Stimulated activated CD4-positive, alpha-beta T cell treated with anti-CD3 and anti-CD28 coated beads, Interleukin-4, amount 100 ng/mL, for 24 hours (primary cell): ENCODE data around the gene SGTB.
"Not testable (repeated sequence)": the region's sequence is repeated elsewhere in the genome, so short reads cannot be mapped to it uniquely, and the experiment has no call there.

Experiments
- DNase-seq: peaks from one replicate; pipeline ENCODE4 v3.0.0-alpha.2; 2020

Gene SGTB

GRCh38 chr5:65732046-65732445 lies 10.1 kb upstream of the SGTB start:
- DNase-seq: not testable (repeated sequence)

GRCh38 chr5:65730910-65731309 lies 9.0 kb upstream of the SGTB start:
- DNase-seq: no peak

- no peak for DNase-seq
Measured at GRCh38 chr5:65728218-65728617, 6.3 kb upstream of the SGTB start.

GRCh38 chr5:65727491-65728156 lies 5.7 kb upstream of the SGTB start:
- DNase-seq: no peak

DNA sequence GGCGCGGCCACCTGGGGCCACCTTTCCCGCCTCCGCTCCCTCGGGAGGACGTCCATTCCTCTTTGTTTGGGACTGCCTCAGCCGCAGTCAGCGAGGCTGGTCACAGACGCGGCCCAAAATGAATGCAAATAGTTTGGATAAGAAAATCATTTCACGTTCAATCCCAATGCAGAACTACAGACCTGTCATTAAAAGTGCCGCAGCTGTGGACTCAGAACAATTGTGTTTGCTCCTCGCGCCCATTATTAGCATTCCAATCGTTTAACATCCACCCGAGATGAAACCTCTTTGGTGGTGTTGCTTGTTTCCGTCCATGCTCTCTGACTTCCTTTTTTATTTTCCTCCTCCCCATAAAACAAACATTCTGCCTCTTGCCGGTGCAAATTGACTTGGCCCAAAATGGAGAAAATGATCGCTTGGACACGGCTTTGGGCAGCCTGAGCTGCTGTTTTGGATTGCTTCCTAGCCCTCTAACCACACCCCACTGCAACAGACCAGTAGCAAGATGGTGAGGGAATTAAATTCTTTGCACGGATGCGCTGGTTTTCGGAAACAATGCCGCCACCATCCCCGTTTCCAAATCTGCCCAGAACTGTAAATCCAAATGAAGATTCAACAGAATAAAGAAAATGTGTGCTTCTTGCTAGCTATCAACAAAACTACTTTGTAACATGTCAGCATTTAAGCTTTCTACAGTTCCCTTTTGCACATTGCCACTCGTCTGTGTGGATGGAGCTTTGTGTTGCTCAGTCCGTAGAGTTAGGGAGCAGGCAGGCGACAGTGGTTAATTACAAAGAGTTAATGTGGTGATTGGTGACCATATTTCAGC lies 880 bp upstream of the SGTB start:
- no peak for DNase-seq

DNA sequence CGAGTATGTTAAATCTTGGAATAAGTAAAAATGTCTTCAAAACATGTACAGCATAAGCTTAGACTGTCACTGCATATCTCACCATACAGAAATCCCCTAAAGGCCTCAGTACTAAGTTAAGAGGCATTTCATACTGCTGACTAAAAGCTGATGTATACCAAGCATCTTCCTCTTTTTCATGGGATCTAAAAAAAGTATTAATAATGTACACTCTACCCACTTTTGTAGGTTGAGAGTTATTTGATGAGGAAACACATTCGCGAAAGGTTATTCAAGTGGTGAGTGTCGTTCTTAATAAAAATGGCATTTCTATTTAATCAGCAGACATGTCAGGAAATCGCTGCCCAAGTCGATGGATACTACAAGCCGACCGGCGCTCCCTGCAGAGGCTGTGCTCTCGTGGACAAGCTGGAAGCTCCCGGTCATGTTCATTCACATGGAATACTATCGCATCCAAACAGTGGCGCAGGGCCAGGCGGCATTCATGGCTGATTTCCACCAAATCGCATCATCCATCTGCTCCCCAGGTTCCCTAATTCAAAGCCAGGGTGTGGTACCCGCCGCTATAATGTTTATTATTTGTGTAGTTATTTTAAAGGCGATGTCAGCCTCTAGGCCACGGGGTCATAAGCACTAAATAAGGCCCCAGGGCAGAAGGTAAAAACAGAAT lies 724 bp downstream of the SGTB start:
- peak; percentile 18 for DNase-seq

- DNase-seq: no peak
Measured at GRCh38 chr5:65718576-65719310, 3.2 kb downstream of the SGTB start.

- no peak for DNase-seq
Measured at GRCh38 chr5:65708145-65708544, 13.8 kb downstream of the SGTB start.

GRCh38 chr5:65707663-65708062 lies 14.2 kb downstream of the SGTB start:
- no peak for DNase-seq

DNA sequence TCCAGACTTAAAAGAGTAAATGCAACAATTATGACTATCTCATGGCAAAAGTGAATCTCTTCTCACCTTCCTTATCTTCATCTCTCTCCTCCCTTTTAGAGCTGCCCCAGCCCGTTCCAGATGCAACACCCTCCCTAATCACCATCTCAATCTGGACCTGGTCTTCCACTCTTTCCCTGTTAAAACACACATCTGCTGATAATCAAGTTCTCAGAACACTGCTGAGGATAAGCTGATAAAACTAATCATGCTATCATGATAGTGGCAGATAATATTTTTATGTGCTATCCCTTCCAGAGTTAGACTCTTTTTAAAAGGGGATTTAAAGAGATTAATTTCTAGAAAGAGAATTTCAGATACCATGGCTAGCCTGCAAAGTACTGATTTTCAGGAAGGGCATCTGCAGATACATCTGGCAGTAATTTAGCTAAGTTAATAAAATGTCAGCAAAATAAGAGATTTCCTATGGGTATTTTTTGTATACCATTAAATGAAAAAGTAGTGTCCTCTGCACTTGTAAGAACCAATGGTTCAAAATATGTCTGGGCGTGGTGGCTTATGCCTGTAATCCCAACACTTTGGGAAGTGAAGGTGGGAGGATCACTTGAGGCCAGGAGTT lies 17.2 kb downstream of the SGTB start:
- no peak for DNase-seq

DNA sequence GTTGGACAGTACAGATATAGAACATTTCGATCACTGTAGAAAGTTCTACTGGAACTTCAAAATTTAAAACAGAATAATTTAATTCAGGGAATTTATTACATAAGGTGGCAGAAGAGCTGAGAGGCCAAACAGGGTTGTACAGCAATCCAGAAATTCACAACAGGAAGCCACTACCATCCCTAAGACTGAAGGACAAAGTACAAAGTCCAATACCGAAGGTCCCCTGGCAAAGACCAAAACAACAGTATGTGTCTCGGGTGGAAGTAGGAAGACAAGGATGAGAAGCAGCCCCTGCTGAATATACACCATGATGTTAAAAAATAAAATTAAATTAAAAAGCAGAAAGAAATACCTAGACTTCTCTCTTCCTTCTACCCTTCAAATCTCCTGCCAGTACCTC lies 19.9 kb downstream of the SGTB start:
- no peak for DNase-seq

DNA sequence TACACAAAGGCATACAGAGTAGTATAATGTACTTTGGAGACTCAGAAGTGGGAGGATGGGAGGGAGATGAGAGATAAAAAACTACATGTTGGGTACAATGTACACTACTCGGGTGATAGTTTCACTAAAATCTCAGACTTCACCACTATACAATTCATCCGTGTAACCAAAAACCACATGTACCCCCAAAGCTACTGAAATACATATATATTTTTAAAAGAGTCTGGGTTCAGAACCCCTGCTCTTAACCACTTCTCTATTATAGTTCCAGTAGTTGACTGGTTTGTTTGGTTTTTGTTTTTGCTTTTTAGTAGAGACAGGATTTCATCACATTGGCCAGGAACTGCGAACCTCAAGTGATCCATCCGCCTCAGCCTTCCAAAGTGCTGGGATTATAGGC lies 22.6 kb downstream of the SGTB start:
- DNase-seq: no peak

- DNase-seq: no peak
Measured at GRCh38 chr5:65696892-65697291, 25.0 kb downstream of the SGTB start.

GRCh38 chr5:65695896-65696295 lies 26.0 kb downstream of the SGTB start:
- no peak for DNase-seq

GRCh38 chr5:65695162-65695755 lies 26.6 kb downstream of the SGTB start:
- no peak for DNase-seq

GRCh38 chr5:65693121-65693520 lies 28.8 kb downstream of the SGTB start:
- DNase-seq: no peak

DNA sequence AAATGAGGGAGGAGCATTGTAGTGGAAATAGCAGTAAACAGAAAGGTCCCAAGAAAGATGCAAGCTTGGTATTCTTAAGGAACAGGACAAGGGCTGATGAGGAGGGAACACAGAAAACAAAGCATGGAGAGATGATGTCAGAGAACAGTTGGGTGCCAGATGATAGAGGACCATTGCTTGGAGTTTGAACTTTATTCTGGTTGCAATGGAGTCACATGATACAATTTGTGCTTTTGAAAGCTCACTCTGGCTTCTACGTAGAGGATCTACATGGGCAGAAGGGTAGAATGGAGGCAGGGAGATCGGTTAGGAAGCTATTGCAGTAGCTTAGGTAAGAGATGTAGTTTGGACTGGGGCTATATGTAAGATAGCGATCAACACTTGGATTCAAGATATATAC lies 39.8 kb downstream of the SGTB start:
- DNase-seq: no peak

- DNase-seq: not testable (repeated sequence)
Measured at GRCh38 chr5:65676056-65676455, 45.9 kb downstream of the SGTB start.

DNA sequence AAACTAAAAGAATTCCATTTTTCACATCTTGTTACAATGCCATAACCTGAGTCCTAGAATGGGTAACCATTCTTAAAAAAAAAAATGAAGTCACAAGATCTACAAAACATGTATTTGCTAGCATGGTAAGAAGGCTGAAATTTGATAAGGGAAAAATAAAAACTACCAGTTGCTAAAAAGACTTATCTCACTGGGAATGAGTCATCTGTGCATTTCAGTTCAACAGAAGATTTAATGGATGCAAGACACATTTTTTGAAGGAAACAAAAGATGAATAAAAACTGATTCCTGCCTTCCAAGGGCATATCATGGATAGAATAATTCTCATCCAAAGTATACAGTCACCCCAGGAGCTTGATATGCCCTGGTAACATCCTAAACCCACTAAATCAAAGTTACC lies 47.2 kb downstream of the SGTB start:
- DNase-seq: no peak

DNA sequence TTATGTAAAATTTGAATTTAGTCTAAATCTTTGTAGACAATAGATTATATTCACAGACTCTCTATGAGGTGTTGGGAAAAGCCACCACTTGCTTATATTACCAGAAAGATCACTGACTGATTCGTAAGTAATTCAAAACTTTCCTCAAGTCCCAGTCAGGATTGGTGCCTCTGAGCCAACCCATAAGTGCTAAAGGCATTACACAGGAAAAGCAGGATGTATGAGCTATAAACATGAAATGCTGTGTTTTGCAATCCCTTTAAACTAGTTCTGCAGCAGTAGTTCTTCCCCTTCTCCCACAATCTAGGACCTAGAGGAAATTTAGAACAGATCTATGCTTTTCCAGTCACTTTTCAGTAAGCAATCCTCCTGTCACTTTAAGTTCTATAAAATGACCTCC lies 49.1 kb downstream of the SGTB start:
- no peak for DNase-seq

- no peak for DNase-seq
Measured at GRCh38 chr5:65668696-65669095, 53.2 kb downstream of the SGTB start.

- no peak for DNase-seq
Measured at GRCh38 chr5:65663804-65664521, 57.9 kb downstream of the SGTB start.
